ENCODE results near the gene CPLANE2.

Gene CPLANE2

DNA sequence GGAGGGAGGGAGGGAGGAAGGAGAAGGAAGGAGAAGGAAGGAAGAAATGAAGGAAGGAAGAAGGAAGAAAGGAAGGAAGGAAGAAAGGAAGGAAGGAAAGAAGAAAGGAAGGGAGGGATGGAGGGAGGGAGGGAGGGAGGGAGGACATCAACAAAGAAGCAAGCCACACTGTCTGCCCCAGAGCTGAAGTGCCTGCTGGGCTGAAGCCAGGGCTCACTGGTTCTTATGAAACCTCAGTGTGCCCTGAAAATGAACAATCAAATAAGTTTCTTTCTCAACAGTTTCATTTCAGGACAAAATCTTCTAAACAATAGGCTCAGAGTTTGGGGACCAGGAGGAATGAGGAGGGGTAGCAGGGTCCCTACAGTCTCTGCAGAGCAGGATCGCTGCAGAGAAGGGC, 45.7 kb downstream of the CPLANE2 start:
- DNase-seq (ENCODE audit: low spot score) = no peak

DNA sequence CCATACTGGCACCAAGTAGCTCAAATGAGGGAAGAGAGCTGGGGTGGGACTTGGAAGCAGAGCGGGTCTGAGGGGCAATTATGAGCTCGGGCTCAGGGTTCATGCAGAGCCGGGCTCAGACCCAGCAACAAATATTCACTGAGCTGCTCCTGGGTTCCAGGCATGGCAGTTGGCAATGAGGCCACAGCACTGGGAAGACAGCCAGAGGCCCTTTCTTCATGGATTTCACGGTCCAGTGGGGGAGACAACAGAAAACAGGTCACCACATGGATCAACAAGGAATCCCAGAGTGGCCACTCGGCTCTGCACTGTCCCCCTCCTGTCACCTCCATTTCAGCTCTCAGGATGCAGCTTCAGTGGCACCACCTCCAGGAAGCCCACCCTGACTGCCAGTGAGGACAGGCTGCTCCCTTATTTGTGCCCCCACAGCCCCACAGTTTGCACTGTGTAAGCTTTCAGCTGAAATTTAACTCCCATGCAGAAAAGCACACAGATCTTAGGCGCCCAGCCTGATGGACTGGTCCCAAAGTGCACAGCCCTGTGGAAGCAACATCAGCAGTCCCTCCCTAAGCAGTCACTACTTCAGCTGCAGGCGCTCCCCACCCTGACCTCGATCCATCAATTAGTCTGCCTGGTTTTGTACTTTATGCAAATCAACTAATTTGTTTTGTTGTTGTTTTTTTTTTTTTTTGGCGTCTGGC, 46.9 kb downstream of the CPLANE2 start:
- no peak for DNase-seq (ENCODE audit: low spot score)

DNA sequence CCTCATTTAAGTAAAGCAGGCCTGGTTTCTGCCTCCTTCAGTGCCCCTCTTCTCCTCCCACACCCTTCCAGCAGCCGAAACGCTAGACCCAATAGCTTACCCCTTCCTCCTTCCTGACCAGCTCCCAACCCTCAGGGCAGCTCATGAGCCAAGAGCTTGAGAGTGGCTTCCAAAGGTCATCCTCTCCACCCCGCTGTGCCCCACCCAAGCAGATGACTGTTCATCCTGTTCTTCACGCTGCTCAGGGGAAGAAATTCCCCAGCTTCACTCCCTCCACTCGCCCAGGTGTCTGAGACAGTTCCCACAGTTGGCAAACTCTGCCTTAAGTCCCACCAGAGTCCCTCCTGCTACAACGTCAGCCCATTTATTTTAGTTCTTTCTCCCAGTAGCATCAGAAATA, 48.0 kb downstream of the CPLANE2 start:
- no peak for DNase-seq (ENCODE audit: low spot score)

DNA sequence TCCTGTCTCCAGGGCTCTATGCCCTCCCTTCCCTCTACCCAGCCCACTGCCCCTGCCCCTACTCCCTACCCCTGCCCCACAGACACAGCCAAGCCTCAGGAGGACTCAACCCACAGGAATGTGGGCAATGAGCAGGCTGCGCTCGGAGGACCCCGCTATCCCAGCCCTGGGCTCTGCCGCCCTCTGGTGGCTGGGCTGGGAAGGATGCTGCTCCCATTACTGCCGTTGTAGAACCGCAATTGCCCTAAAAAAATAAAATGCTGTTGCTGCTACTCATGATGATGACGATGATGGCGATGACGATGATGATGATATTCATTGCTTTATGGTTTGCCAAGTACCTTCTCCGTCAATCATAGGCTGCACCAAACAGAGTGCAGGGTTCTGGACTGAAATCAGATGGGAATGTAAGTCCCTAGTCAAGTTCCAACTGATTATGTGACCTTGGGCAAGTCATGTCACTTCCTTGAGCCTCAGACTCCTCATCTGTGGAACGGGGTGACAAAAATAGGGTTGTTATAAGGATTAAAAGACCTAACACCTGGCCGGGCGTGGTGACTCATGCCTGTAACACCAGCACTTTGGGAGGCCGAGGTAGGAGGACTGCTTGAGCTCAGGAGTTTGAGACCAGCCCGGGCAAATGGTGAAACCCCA, 49.1 kb downstream of the CPLANE2 start:
- DNase-seq (ENCODE audit: low spot score) = peak; percentile 45

DNA sequence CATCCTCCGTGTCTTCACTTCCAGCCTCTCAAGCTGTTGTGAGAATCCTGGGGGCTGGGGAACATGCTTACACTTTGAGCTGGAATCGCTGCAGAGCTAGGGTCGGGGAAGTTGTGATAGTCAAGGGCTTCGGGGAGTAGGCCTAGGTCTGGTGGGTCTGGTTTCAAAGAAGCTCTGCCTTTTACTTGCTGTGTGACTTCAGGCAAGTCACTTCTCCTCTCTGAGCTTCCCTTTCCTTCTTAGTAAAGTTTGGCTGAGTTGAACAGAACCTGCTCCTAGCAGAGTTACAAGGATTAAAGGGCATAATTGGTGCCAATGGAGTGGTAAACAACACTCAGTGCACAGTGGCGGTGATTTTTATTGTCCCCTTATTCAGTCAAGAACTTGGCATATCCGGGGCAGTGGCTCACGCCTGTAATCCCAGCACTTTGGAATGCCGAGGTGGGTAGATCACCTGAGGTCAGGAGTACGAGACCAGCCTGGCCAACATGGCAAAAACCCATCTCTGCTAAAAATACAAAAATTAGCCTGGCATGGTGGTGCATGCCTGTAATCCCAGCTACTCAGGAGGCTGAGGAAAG, 50.2 kb downstream of the CPLANE2 start:
- no peak for DNase-seq (ENCODE audit: low spot score)

DNA sequence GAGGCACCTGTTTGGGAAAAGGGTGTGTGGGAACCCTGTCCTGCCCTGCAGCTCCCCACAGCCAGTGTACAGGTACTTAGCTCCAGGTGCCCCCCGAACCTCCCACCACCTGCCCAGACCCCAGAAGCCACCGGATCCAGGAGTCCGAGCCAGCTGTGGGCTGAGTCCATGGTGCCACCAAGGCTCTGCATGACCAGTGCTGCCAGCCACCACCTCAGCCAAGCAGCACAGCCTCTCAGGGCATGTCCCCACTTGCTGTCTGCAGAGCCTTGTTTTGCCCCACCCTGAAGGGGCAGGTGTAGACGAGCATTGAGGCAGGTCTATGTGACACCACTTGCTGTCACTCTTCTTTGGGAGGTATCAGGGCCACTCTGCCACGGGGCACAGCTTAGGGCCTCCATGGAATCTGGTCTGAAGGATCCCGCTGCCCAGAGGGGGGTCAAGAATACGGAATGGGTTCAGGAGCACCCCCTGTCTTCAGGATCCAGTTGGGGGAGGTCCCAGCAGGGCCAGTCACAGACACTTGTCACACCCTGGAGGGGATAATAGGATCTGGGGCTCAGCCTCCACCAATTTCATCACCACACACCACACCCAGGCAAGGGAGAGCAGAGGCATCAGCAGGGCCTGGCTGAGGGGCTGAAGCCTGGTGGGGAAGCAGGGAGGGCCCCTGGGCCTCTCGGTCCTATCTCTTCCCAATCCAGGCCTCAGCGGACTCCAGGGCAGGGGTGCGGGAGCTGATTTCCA, 52.3 kb downstream of the CPLANE2 start:
- DNase-seq (ENCODE audit: low spot score) = no peak

DNA sequence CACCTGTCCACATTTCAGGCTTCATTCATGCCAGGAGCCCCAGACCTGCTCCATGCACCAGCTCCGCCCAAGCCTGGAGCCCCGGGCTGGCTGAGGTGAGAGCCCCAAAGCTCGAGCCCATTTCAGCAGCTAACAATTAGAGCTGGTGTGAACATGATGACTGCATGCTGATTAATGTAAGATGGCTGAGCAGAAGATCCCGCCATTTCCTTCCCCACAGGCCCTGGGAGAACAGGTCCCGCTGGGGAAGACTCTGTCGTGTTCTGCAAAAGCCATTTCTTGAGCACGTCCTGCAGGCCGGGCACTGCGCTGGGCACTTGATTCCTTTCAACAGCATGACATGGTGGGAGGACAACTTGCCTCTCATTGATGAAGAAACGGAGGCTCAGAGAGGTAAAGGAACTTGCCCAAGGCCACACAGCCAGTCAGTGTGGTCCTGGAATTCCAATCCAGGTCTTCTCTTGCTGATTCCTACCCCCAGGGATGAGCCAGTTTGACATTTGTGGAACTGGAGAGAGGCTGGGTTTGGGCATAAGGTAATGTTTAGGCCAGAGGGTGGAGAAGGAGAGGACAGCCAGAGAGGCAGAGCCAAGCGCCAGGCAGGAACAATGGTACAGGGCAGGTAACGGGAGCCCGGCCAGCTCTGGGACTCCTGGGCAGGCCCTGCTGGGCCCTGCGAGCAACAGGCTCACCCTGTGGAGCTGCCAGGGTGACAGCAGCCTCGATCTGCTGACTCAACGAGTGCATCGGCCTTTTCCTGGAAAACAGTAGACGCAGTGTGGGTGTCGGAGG, 53.0 kb downstream of the CPLANE2 start:
- no peak for DNase-seq (ENCODE audit: low spot score)

DNA sequence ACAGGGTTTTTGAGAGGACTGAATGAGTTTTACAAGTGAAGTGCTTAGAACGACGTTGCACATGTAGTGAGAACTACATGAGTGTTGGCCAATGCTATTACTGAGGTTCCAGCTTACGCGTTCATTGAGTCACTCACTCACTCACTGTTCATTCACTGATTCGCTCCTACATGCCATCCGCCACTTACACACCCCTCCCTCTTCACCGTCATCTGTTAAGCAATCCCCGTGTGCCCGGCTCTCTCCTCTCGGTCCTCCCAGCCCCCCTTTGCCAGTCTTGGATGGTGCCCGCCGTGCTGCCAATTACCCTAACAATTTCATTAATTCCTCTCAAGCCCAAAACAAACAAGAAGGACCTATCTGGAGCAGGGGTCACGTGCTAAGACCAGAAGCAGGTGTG, 53.8 kb downstream of the CPLANE2 start:
- DNase-seq (ENCODE audit: low spot score) = no peak

DNA sequence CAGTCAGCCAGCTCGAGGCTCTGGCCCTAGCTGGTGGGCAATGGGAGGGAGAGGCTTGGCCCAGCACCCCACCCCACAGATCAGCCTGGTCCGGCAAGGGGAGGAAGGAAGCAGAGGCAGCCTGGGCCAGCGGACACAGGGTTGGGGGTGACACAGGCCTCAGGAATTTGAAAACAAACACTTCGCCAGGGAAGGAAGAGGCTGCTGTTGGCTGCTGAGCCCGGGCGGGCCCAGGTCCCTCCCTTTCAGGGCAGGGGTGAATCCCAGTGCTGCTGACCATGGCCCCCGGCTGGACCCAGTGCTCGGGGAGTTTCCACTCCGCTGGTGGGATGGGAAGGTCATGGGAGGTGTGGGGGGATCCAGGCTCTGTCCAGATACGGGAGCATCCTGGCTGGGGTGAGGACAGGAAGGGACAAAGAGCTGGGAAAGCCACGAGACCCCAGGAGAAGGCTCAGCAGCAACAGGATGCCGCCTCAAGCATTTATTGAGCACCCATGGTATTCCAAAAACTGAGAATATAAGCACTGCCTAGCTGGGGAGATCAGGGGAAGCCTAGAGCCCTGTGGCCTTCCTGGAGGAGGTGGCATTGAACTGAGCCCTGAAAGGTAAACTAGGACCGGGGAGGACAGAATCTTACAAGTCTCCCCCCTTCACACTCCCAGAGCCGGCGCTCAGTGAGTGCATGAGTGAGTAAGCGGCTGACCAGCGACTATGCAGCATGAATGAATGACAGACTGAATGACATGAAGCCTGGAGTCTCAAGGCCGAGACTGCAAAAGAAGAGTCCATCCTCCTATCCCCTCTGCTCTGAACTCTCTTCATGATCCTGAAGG, 54.9 kb downstream of the CPLANE2 start:
- no peak for DNase-seq (ENCODE audit: low spot score)

Small RNA genes within 50 kb of the gene (small RNA-seq; reads per million reads assigned to genes)
- gene MT1XP1 = 0 reads per million in 2 experiments

All from SK-N-DZ (cell line).